CD1c-positive myeloid dendritic cell (primary cell): ENCODE data around the gene SMYD3.
"Not testable (repeated sequence)": the region's sequence is repeated elsewhere in the genome, so short reads cannot be mapped to it uniquely, and the experiment has no call there.

ENCODE experiments used
- DNase-seq: peaks from one replicate; pipeline ENCODE4 v3.0.0-alpha.2; 2016; ENCODE audit errors: extremely low spot score

Gene SMYD3

GRCh38 chr1:245772739-245773138 lies 734.3 kb downstream of the SMYD3 start:
- DNase-seq = no peak

GRCh38 chr1:245772325-245772724 lies 734.8 kb downstream of the SMYD3 start:
- DNase-seq = no peak

GRCh38 chr1:245771511-245772281 lies 735.4 kb downstream of the SMYD3 start:
- no peak for DNase-seq

- DNase-seq = no peak
Observed at GRCh38 chr1:245770156-245770555, 736.9 kb downstream of the SMYD3 start.

GRCh38 chr1:245768596-245768995 lies 738.5 kb downstream of the SMYD3 start:
- DNase-seq = no peak

- no peak for DNase-seq
Observed at GRCh38 chr1:245765230-245766000, 741.7 kb downstream of the SMYD3 start.

GRCh38 chr1:245763873-245764331 lies 743.2 kb downstream of the SMYD3 start:
- no peak for DNase-seq

GRCh38 chr1:245762396-245762910 lies 744.6 kb downstream of the SMYD3 start:
- no peak for DNase-seq

- DNase-seq = no peak
Observed at GRCh38 chr1:245760301-245760700, 746.8 kb downstream of the SMYD3 start.

GRCh38 chr1:245754463-245754961 lies 752.6 kb downstream of the SMYD3 start:
- DNase-seq = no peak

- no peak for DNase-seq
Observed at GRCh38 chr1:245753807-245754206, 753.3 kb downstream of the SMYD3 start.

GRCh38 chr1:245752561-245752960 lies 754.5 kb downstream of the SMYD3 start:
- no peak for DNase-seq

GRCh38 chr1:245751726-245752470 lies 755.2 kb downstream of the SMYD3 start:
- no peak for DNase-seq

GRCh38 chr1:245751116-245751515 lies 756.0 kb downstream of the SMYD3 start:
- DNase-seq = no peak

- DNase-seq = no peak
Observed at GRCh38 chr1:245750261-245750660, 756.8 kb downstream of the SMYD3 start.

- DNase-seq = no peak
Observed at GRCh38 chr1:245749053-245749452, 758.0 kb downstream of the SMYD3 start.

- no peak for DNase-seq
Observed at GRCh38 chr1:245748646-245749045, 758.4 kb downstream of the SMYD3 start.

- DNase-seq = no peak
Observed at GRCh38 chr1:245748240-245748639, 758.8 kb downstream of the SMYD3 start.

GRCh38 chr1:245742896-245743295 lies 764.2 kb downstream of the SMYD3 start:
- no peak for DNase-seq

GRCh38 chr1:245740336-245740735 lies 766.7 kb downstream of the SMYD3 start:
- not testable (repeated sequence) for DNase-seq

GRCh38 chr1:245730801-245731200 lies 776.3 kb downstream of the SMYD3 start:
- no peak for DNase-seq

GRCh38 chr1:245728035-245728434 lies 779.0 kb downstream of the SMYD3 start:
- DNase-seq = not testable (repeated sequence)
